Measurements from ENCODE around the gene ZNF695. TPM values are rescaled to one million over a fixed set of nuclear protein-coding genes. Genes with fewer than 3 reads are reported as not detected.
"Not testable (repeated sequence)": the region's sequence is repeated elsewhere in the genome, so short reads cannot be mapped to it uniquely, and the experiment has no call there.

ZNF695 gene
- total RNA-seq, 3 donors from 2014 or later (not counting 1 experiment from before 2014, with no cell fraction given): 0.10 to 0.57 TPM; not detected in 1

- TF ChIP-seq CTCF (IDR thresholded peaks at IDR 0.05): no peak
- peaks cover 12% of the 10 kb centered on the region for H3K36me3 ChIP-seq (ENCODE audit: control insufficient read depth, insufficient read depth, low read length)
- H3K27me3 ChIP-seq (ENCODE audit: control insufficient read depth, insufficient read depth, low read length): no peaks in the 10 kb centered on the region
- Mint-ChIP-seq H3K36me3 (peaks cover 37% of the 10 kb centered on the region), H3K4me3 (no peak overlapping the region), H3K4me1 (no peaks in the 10 kb centered on the region), H3K27me3 (ENCODE audit: low read depth in 2 of 2) (no peaks in the 10 kb centered on the region), H3K27ac (no peak overlapping the region), H3K9me3 (peaks cover 4 to 19% of the 10 kb centered on the region in 2 donors)
- no peak overlapping the region for H3K4me3 ChIP-seq (ENCODE audit: low read length)
- no peak overlapping the region for H3K27ac ChIP-seq (ENCODE audit: low read length)
- 93% methylated on average over 5 of the region's 6 CpGs for WGBS (ENCODE audit: insufficient coverage)
- no peaks in the 10 kb centered on the region for H3K4me1 ChIP-seq (ENCODE audit: control insufficient read depth, insufficient read depth, low read length)
- intact Hi-C loops (cut with micrococcal nuclease): no loop called here
- H3K9me3 ChIP-seq (ENCODE audit: control insufficient read depth, insufficient read depth, low read length): peaks cover 38% of the 10 kb centered on the region
- DNase-seq: no peak
- no peak for ATAC-seq
These were observed 29.9 kb upstream of the ZNF695 start for GRCh38 chr1:247037511-247038320.

DNA sequence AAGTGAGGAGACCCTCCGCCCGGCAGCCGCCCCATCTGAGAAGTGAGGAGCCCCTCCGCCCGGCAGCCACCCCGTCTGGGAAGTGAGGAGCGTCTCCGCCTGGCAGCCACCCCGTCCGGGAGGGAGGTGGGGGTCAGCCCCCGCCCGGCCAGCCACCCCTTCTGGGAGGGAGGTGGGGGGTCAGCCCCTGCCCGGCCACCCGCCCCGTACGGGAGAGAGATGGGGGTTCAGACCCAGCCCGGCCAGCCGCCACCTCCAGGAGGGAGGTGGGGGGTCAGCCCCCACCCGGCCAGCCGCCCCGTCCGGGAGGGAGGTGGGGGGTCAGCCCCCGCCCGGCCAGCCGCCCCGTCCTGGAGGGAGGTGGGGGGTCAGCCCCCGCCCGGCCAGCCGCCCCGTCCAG lies 24.4 kb upstream of the ZNF695 start:
- 95% methylated on average over 25 of the region's 30 CpGs for WGBS (ENCODE audit: insufficient coverage)
- intact Hi-C loops (cut with micrococcal nuclease); H3K27me3 Mint-ChIP-seq (ENCODE audit: low read depth in 2 of 2); H3K4me1 ChIP-seq (ENCODE audit: control insufficient read depth, insufficient read depth, low read length); H3K27ac Mint-ChIP-seq; H3K4me3 Mint-ChIP-seq; H3K27me3 ChIP-seq (ENCODE audit: control insufficient read depth, insufficient read depth, low read length); DNase-seq; H3K4me3 ChIP-seq (ENCODE audit: low read length); ATAC-seq; H3K4me1 Mint-ChIP-seq; H3K36me3 ChIP-seq (ENCODE audit: control insufficient read depth, insufficient read depth, low read length); H3K27ac ChIP-seq (ENCODE audit: low read length): not testable (repeated sequence)
- Mint-ChIP-seq H3K9me3 (peaks cover 6 to 18% of the 10 kb centered on the region in 2 donors), H3K36me3 (peaks cover 33% of the 10 kb centered on the region)
- peaks cover 34% of the 10 kb centered on the region for H3K9me3 ChIP-seq (ENCODE audit: control insufficient read depth, insufficient read depth, low read length)

GRCh38 chr1:247024658-247025057 lies 16.8 kb upstream of the ZNF695 start:
- H3K27ac ChIP-seq (ENCODE audit: low read length); DNase-seq; H3K27me3 Mint-ChIP-seq (ENCODE audit: low read depth in 2 of 2); H3K4me1 ChIP-seq (ENCODE audit: control insufficient read depth, insufficient read depth, low read length); ATAC-seq; intact Hi-C loops (cut with micrococcal nuclease); H3K4me3 ChIP-seq (ENCODE audit: low read length); H3K27me3 ChIP-seq (ENCODE audit: control insufficient read depth, insufficient read depth, low read length); H3K27ac Mint-ChIP-seq; H3K4me1 Mint-ChIP-seq; H3K4me3 Mint-ChIP-seq; H3K36me3 ChIP-seq (ENCODE audit: control insufficient read depth, insufficient read depth, low read length): not testable (repeated sequence)
- H3K9me3 ChIP-seq (ENCODE audit: control insufficient read depth, insufficient read depth, low read length): peaks cover 16% of the 10 kb centered on the region
- H3K9me3 Mint-ChIP-seq: peaks cover 14 to 20% of the 10 kb centered on the region in 2 donors
- H3K36me3 Mint-ChIP-seq: peaks cover 34% of the 10 kb centered on the region
- WGBS (ENCODE audit: insufficient coverage): 83% methylated on average over 3 of the region's 5 CpGs

- intact Hi-C loops (cut with micrococcal nuclease): no loop called here
- H3K4me1 ChIP-seq (ENCODE audit: control insufficient read depth, insufficient read depth, low read length): no peaks in the 10 kb centered on the region
- no peak for DNase-seq
- no peak for ATAC-seq
- peaks cover 4 to 8% of the 10 kb centered on the region in 2 donors for H3K9me3 Mint-ChIP-seq
- H3K4me1 Mint-ChIP-seq: no peaks in the 10 kb centered on the region
- H3K4me3 ChIP-seq (ENCODE audit: low read length): no peak overlapping the region
- H3K36me3 Mint-ChIP-seq: peaks cover 8% of the 10 kb centered on the region
- TF ChIP-seq CTCF (IDR thresholded peaks at IDR 0.05): no peak
- no peaks in the 10 kb centered on the region for H3K36me3 ChIP-seq (ENCODE audit: control insufficient read depth, insufficient read depth, low read length)
- H3K27ac ChIP-seq (ENCODE audit: low read length): no peak overlapping the region
- peaks cover under 1 to 2% of the 10 kb centered on the region in 2 donors for H3K27me3 Mint-ChIP-seq (ENCODE audit: low read depth in 2 of 2)
- peaks cover 3% of the 10 kb centered on the region for H3K9me3 ChIP-seq (ENCODE audit: control insufficient read depth, insufficient read depth, low read length)
- H3K27me3 ChIP-seq (ENCODE audit: control insufficient read depth, insufficient read depth, low read length): no peaks in the 10 kb centered on the region
- no peak overlapping the region for H3K4me3 Mint-ChIP-seq
- no peak overlapping the region for H3K27ac Mint-ChIP-seq
- 100% methylated on average over 1 of the region's 6 CpGs for WGBS (ENCODE audit: insufficient coverage)
These were observed 5.5 kb upstream of the ZNF695 start for GRCh38 chr1:247013391-247013790.

All from natural killer cell (primary cell).